ENCODE data around the gene ST13.
A peak's percentile ranks its signal among the peaks of the same experiment; 100 is the strongest.
"Not testable (repeated sequence)": the region's sequence is repeated elsewhere in the genome, so short reads cannot be mapped to it uniquely, and the experiment has no call there.

ST13 gene

DNA sequence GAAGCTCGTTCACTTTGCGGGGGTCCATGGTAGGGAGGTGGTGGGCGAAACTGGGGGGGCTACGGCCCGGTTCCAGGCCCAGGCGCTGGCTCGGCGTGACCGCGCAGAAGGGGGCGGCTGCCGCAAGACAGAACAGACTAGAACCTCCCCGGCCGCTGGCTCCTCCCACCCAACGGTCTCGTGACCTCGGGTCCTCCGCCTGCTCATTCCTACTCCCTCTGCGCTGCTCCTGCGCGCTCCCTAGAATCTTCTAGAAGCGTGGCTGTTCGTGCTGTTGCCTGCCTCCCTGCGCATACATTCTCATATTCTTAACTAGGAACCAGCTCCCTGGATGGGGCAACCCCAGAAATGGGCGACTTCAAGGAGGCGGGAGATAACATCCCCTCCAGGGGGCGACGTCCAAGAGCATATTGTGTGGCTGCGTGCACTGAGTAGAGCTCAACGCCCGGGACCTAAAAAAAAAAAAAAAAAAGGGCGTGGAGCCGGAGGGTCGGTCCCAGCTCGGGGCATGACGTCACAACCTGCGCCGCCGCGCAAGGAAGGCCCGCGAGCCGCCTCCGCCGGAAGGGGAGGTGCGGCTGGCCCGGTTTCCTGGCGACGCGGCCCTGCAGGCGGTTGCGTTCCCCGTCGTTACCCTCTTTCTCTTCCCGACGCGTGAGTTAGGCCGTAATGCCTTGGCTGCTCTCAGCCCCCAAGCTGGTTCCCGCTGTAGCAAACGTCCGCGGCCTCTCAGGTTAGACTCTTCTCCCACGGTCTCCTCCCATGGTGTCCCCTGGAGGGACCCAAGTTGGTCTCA, at the start of gene ST13, which contains the start of gene XPNPEP3:
Gene ST13 (minus strand): TSS at position 127 of the 796 bp plus-strand sequence. CDS start 99 bp downstream, at position 28.
Gene XPNPEP3 (plus strand): TSS at position 636 of the 796 bp plus-strand sequence. CDS start 34 bp downstream, at position 670.
- peak; percentile 93 for DNase-seq

DNA sequence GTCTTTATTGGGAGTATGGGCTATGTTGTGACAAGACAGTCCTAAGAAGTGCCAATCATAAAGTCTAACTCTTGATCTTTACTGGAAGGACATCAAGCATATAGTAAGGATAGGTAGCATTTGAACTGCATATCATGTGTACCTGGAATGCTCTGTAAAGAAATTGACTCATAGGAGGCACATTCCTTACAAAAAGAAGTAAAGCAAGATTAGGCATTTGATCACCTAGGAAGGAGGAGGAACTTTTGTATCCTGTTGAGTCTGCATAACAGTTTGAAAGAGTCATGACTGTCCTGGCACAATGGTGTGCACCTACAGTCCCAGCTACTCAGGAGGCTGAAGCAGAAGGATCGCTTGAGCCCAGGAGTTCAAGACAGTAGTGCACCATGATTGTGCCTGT, 47.7 kb upstream of the ST13 start:
- DNase-seq: no peak

DNA sequence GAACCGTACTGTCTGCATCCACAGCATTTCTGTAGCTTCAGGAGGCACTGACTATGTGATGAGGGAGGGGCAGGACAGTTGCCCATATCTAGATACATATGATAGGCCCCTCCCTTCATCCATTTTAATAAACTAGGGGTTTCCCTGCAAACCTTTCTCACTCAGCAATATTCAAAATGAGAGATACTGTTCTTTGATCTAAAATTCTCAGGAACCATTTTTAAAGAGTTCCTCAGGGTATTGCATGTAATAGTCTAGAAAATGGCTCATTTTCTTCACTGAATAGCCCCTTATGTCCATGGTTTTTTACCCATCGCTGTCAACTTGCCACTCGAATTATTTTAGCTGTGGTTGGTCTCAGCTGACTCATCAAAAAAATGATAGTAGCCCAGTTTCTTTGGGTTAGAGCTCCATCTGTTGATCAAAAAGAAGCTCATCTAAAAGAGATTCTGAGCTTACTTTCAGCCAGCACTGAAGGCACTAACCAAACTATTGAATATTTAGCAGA, 42.5 kb upstream of the ST13 start:
- DNase-seq: peak; percentile 54

DNA sequence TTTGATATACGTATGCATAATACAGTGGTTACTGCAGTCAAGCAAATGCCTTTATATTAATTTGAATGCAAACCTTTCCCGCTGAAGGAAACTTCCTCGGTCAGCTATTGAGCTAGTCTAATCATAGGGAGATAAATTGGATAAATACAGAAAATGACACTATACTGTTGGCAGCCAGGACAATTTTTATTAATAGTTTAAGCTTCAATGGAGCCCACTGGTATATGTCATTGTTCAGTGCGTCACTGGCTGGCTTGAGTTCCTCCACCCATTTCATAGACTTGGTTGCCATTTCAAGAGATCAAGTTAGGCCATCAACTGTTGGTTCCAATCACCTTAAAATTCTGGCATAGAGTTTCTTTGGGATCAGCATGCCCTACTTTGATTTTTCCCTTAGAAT, 38.0 kb upstream of the ST13 start:
- no peak for DNase-seq

DNA sequence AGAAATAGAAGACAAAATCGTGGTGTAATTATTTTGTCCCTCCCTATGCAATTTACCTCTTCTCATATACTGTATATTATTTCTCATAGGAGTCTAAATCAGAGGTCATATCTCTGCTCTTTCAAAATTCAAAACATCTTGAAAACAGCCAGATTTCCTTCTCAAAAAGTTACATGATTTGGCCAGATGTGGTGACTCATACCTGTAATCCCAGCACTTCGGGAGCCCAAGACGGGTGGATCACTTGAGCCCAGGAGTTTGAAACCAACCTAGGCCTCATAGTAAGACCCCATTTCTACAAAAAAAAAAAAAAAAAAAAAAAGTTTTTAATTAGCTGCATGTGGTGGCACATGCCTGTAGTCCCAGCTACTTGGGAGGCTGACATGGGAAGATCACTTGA, 34.4 kb upstream of the ST13 start:
- no peak for DNase-seq

DNA sequence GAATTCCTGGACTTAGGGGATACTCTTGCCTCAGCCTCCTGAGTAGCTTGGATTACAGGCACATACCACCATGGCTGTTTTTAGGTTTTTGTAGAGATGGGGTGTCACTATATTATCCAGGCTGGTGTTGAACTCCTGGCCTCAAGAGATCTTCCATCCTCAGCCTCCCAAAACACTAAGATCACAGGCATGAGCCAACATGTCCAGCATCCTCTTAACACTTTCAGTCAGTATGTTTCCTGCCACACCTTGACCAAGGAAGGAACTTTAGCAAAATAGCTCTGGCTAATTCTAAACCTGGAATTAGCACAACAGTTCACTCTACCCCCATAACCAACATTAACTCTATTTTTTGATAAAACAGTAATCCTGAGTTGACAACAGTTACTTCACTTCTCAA, 32.7 kb upstream of the ST13 start:
- no peak for DNase-seq

DNA sequence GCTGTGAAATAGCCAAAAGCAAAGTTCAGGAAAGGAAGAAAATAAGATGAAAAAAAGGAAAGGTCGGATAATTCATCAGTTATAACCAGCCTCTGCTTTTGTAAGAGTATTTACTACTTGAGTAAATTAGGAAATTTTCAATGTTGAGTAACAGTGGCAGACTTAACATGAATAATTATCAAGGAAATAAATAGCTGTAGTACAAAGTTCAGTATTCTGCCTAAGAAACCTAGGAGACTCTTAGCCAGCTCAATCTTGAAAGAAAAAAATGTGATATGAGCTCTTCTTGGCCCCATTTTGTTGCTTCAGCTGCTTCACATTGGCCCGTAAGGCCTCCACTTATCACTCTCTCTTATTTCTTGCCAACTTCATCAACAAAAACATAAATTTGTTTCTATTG, 22.5 kb upstream of the ST13 start:
- no peak for DNase-seq

DNA sequence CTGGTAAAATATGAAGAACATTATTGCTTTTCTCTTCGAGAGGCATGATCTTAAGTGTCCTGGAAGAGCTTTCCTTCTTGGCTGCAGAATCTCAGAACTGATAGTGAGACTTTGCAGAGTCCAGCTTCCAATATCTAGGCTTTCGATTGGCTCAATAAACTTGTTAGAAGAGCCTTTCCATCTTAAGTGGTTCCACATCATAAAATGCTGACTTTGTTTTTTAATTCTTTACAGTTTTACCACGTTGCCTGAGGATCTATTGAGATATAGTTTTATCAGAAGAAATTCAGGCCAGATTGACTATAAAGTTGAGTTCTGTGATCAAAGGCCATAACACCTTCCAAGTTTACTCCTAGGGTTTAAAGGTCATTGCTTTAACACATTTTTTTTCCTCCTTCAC, 21.0 kb upstream of the ST13 start:
- DNase-seq: no peak

DNA sequence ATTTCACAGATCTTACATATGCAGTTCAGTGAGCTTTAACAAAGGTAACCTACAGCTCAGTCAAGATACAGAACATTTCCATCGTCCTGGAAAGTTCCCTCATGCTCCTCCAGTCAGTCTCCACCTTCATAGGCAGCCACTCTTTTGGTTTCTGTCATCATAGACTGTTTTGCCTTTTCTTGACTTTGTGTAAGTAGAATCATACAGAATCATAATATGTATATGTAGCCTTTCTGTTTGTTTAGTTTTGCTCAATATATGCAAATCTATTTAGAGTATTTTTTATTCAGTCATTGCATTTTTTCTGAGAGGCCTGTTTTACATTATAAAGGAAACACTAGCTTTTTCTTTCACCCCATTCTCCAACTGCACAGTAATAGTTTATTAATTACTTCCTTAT, 20.5 kb upstream of the ST13 start:
- DNase-seq: no peak

DNA sequence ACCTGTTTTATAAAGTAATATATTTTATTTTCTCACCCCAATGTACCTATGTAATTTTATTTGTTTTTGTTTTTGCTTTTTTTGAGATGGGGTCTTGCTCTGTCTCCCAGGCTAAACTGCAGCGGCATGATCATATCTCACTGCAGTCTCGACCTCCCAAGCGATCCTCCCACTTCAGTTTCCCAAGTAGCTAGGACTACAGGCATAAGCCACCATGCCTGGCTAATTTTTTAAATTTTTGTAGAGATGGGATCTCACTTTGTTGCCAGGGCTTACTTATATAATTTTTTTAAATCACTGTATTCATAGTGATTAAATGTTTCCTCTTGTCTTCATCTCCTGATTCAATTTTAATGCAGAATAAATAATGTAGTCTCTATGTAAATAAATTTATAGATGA, 18.7 kb upstream of the ST13 start:
- DNase-seq: no peak

DNA sequence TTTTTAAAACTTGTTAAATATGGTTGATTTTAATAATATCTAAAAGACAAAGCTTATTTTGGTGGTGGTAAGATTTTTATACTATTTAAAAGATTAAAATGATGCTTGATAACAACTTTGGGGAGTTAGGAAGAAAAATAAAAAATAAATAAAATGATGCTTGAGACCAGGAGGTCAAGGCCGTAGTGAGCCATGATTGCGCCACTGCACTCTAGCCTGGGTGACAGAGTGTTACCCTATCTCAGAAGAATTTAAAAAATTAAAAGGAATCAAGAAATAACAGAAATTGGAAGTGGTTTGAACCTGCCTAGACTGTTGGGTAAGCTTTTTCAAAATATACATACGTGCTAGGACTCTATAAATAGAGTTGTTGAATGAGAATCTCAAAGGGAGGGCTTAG, 17.6 kb upstream of the ST13 start:
- DNase-seq: no peak

DNA sequence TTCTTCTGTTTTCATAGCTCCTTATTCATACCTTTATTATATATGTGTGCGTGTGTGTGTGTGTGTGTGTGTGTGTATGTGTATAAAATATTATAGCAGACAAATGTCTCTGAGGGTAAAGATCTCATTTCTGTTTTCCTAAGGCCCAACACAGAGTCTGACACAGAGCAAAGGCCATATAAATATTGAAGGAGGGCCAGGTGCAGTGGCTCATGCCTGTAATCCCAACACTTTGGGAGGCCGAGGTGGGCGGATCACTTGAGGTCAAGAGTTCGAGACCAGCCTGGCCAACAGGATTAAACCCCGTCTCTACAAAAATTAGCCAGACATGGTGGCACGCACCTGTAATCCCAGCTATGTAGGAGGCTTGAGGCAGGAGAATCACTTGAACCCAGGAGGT, 11.9 kb upstream of the ST13 start:
- DNase-seq: not testable (repeated sequence)

DNA sequence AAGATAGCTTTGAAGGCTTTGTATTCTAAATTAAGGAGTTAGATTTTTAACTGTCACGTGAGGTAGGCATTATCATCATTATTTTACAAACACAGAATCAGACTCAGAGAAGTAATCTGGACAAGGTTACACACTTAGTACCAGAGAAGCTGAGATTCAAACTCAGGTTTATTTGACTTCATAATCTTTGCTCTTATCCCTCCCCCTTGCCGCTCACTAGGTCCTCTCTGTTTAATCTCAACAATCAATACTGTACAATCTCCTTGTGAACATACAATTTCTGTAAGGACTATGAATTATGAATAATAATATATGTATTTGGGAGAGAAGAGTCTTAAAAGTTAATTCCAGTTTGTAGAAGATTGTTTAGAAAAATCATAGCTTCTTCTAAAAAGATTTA, 10.7 kb upstream of the ST13 start:
- DNase-seq: no peak

DNA sequence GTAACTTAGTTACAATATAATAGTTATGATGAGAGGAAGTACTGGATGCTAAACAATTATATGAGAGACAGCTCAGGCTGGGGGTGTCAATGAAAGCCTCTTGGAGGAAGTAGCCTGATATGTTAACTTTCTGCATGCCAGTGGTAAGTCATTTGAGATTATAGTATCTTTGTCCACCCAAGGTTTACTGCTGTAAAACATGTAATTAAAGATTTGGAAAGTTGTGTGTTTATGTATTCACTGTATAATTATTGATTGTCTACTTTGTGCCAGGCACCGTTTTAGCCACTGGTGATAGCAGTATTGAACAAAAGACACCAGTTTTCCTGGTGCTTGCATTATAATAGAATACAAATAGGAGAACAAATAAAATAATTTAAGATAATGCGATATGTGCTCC, 6.1 kb upstream of the ST13 start:
- DNase-seq: no peak

DNA sequence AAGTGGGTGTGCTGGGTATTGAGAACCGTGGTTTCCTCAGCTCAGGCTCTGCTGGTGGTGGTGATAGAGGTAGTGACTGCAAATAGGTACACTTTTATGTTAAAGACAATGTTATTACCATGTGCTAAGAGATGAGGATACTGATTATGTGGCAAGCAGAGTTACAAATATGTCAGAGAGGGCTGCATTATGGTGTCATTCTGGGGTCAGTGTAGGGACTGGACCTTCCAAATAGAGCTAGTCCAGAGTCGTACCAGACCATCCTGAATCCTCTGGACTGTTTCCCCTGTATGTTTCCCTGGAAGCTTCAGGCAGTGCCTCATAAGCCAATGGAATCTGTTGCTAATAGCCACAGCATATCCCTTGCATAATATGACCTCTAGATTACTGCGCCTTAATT, 5.6 kb upstream of the ST13 start, which contains the start of gene DNAJB7:
Gene DNAJB7 (minus strand): TSS at position 101 of the 400 bp plus-strand sequence. CDS start 119 bp downstream, outside the sequence.
- no peak for DNase-seq

DNA sequence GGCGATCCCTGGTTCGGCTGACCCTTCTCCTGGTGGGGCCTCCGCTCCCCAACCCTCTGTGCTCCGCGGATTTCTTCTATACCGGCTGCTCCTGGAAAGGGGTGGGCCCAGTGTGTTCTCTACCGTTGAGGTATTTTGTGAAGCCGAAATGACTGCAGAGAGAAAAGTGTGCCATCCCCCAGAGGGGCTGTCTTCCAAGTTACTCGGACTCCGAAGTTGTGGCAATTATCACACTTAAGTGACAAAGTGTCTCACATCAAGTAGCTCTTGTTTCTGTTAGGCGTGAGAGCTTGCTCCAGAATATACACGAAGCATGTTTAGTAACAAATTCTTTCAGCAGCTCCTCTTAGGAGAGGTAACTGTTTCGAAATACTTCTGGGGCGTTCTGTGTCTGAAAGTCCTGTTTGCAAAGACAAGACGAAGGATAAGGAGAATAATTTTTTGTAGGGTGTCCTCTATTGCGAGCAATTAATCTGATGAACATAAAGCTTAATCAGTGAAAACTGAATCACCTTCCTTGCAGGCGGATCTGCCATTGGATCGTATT, 943 bp upstream of the ST13 start:
- DNase-seq: no peak

DNA sequence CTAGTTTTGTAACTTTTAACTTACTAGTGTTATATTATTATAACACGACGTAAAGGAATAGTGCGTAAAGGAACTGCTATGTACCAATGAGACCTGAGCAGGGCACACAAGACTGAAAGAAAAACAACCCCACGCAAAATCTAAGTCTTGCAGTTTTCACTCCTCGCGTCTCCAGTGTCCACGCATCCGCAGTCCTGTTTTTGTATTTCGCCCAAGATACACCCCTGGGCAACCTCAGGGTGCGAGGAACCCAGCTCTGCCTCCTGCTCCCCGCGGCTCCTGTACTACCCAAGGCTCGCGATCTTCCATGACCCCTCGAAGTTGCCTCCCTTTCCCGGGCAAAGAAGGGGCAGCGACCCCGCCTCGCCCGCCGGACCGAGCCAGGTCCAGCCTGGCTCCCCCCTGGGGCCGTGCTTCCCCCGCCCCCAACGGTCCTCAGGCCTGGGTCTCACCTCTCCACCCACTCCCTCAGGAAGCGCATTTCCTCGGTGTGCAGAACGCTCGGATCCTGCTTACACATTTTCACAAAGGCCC, 393 bp downstream of the ST13 start:
- DNase-seq: no peak

DNA sequence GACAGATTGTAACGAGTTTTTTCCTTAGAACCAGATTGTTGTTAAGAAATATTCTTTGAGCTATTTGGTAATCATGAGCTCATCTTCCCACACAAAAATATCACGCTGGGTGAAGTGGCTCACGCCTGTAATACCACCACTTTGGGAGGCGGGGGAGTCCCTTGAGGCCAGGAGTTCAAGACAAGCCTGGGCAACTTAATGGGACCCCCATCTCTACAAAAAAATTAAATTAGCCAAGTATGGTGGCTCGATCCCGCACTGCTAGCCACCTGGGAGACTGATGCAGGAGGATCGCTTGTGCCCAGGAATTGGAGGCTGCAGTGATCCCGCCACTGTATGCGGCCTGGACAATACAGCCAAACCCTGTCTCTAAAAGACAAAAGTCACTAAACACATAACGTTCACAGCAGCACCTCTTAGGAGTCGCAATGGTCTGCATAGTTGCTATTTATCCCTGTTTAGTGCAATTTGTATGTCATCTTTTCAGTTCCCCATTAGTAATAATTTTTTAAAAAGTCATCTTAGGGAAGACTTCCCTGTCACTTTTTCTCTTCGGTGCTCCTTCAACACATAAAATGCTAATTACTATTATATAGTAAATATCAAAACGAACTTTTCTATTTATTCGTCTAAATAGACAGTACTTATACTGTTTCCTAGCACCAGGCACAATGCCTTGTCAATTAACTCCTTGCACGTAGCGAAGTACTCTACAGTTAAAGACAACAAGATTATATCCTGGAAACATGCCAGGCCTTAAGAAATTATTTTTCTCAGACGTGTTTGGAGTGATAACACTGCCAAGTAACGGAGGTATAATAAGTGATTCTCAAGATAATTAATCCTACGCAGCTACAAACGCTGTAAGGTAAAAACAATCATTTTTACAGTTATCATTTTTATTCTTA, 1.1 kb downstream of the ST13 start:
- peak; percentile 16 for DNase-seq

DNA sequence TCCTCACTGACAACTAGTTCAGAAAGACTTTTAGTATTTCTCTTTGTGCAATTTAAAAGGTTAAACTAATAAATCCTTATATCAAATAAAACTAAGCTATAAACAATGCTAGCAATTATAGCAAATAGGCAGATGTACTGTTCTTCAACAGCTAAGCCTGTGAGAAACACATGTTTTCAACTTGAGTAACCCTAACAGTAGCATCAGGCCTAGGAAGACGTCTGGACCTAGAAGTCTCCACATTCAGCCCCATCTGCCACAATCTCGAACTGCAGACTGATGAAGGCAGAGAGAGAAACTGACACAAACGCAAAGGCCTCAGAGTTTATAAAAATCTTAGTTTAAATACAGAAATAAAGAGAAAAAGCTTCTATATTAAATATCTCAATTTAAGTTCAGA, 2.5 kb downstream of the ST13 start:
- DNase-seq: no peak

DNA sequence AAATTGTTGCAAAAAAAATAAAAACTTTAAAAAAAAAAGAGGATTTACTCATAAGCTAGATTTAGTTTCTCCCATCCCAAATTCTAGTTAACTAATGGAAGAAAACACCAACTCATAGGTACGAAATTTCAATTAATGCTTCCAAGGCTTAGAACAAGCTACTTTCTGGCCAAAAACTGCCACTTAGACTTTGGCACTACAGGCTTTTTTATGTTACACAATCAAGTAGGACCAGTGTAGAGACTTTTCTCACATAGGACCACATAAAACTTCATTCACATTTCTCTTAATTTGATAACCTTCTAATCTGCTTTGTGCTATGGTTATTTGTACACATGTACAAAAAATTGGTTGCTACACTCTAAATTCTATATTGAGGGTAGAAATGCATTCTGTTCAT, 3.1 kb downstream of the ST13 start:
- no peak for DNase-seq

DNA sequence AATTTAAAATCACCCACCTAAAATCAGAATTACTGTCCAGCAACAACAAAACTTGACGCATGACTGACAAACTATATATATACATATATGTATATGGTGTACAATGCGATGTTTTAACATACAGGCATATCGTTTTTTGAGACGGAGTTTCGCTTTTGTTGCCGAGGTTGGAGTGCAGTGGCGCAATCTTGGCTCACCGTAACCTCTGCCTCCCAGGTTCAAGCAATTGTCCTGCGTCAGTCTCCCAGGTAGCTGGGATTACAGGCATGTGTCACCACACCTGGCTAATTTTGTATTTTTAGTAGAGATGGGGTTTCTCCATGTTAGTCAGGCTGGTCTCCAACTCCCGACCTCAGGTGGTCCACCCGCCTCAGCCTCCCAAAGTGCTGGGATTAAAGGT, 10.6 kb downstream of the ST13 start:
- DNase-seq: not testable (repeated sequence)

DNA sequence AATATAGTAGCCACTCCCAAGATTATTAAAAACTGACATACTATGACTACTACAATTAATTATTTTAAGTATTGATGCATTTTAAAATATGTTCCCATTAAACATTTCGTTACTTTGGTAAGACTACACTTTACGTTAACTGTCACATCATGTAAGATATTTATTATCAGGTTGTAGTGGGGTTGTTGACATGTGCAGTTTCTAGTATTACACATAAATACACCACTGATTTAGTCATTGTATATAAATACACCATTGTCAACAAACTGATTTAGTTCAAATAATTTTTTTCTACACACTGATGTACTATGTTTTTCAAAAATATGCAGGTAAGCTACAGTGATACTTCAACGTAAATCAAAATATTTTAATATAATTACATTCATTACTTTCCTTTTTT, 11.5 kb downstream of the ST13 start:
- no peak for DNase-seq

DNA sequence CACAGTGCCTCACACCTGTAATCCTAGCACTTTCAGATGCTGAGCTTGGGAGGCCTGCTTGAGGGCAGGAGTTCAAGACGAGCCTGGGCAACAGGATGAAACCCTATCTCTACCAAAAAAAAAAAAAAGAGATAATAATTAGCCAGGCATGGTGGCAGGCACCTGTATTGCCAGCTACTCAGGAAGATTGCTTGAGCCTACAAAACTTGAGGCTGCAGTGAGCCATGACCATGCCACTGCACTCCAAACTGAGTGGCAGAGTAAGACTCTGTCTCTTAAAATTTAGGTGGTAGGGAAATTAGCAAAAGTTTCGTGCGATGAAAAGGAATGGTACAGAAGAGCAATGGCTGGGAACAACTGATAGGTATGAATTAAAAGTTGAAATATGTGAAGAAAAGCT, 18.0 kb downstream of the ST13 start:
- DNase-seq: no peak
